RWPE1 (cell line): ENCODE data around the gene SUDS3.
"Not testable (repeated sequence)": the region's sequence is repeated elsewhere in the genome, so short reads cannot be mapped to it uniquely, and the experiment has no call there.

ENCODE experiments used
- CTCF ChIA-PET: fragments of 350-600 bp; sonication (Branson Sonifier 250); formaldehyde crosslinking; extraction: SDS; loops from one replicate; lab custom pipeline; 2021; lab: Yijun Ruan, JAX
- POLR2A ChIA-PET: fragments of 400-600 bp; formaldehyde crosslinking; extraction: SDS; loops from one replicate; lab custom pipeline; 2020; ENCODE audit warnings: antibody characterized with exemption; ENCODE audit not compliant: low non-redundant PET; lab: Yijun Ruan, JAX
- DNase-seq: peaks from one replicate; pipeline ENCODE4 v3.0.0; 2012; ENCODE audit warnings: low spot score
- H3K27ac ChIP-seq: fragments of 450-650 bp; 2 replicates; pipeline ENCODE4 v1.5.1; 2017
- CTCF ChIP-seq: fragments of 450-650 bp; conservative IDR thresholded peaks from 2 replicates; pipeline ENCODE4 v1.5.1; 2017; ENCODE audit warnings: low read depth, mild to moderate bottlenecking

Gene SUDS3

GRCh38 chr12:118398524-118398923 lies 22.2 kb downstream of the SUDS3 start:
- CTCF ChIA-PET: no interaction called here
- no peak for DNase-seq
- POLR2A ChIA-PET: no interaction called here
- H3K27ac ChIP-seq: no peak overlapping the region
- TF ChIP-seq CTCF: no peak

- ChIA-PET CTCF (no interaction called here), POLR2A (no interaction called here)
- no peak for DNase-seq
- H3K27ac ChIP-seq: no peak overlapping the region
- TF ChIP-seq CTCF: no peak
Observed at GRCh38 chr12:118398940-118399339, 22.6 kb downstream of the SUDS3 start.

GRCh38 chr12:118402251-118402650 lies 25.9 kb downstream of the SUDS3 start:
- ChIA-PET CTCF (no interaction called here), POLR2A (no interaction called here)
- no peak overlapping the region for H3K27ac ChIP-seq
- no peak for TF ChIP-seq CTCF
- no peak for DNase-seq

- CTCF ChIA-PET: interaction anchor here (0.6 to 1.0 kb wide), 6 partner anchors 10 to 1140 kb away, joined by 3 to 6 read pairs (median 4); no protein-coding TSS in a partner anchor
- POLR2A ChIA-PET: no interaction called here
- TF ChIP-seq CTCF: peak; percentile 81
- peak; percentile 28 for DNase-seq
- H3K27ac ChIP-seq: no peak overlapping the region
Observed at GRCh38 chr12:118404876-118405521, 28.6 kb downstream of the SUDS3 start.

- DNase-seq, H3K27ac ChIP-seq, CTCF ChIA-PET, POLR2A ChIA-PET: not testable (repeated sequence)
Observed at GRCh38 chr12:118408241-118408640, 31.9 kb downstream of the SUDS3 start.

GRCh38 chr12:118409834-118410233 lies 33.5 kb downstream of the SUDS3 start:
- H3K27ac ChIP-seq: no peak overlapping the region
- ChIA-PET CTCF (interaction anchor here (0.5 kb wide), 1 partner anchor 1060 kb away, joined by 8 read pairs; no protein-coding TSS in a partner anchor), POLR2A (no interaction called here)
- TF ChIP-seq CTCF: no peak
- DNase-seq: no peak

GRCh38 chr12:118417942-118418341 lies 41.6 kb downstream of the SUDS3 start:
- POLR2A ChIA-PET: no interaction called here
- no peak for TF ChIP-seq CTCF
- CTCF ChIA-PET: no interaction called here
- DNase-seq: no peak
- no peak overlapping the region for H3K27ac ChIP-seq
